Hippocampal formation (tissue), 2 donors: Measurements from ENCODE around the gene HIPK2.

ENCODE experiments used
- DNase-seq, 2 donors: peaks; one replicate each; lab custom pipeline; 2025; lab: John Stamatoyannopoulos, UW

Gene HIPK2

GRCh38 chr7:139589474-139589873 is 188.3 kb downstream of the HIPK2 start:
- DNase-seq: no peak

DNA sequence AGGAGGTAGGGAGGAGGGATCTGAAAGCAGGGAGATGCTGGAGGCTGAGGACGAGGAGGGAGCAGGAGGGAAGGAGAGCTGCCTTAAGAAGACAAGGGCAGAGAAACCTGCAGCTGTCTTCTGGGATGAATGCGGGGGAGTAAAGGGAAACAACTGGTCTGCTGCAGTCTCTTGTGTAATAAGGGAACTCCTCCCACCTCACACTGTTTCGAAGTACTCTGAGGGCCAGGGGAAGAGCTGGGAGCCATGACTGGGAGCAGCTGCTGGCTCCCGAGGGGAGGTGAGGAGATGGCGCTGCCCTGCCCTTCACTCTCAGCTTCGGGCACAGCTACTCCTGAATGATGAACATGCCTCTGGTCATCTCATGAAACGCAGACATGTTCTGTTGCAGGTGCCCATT is 189.2 kb downstream of the HIPK2 start:
- no peak for DNase-seq

DNA sequence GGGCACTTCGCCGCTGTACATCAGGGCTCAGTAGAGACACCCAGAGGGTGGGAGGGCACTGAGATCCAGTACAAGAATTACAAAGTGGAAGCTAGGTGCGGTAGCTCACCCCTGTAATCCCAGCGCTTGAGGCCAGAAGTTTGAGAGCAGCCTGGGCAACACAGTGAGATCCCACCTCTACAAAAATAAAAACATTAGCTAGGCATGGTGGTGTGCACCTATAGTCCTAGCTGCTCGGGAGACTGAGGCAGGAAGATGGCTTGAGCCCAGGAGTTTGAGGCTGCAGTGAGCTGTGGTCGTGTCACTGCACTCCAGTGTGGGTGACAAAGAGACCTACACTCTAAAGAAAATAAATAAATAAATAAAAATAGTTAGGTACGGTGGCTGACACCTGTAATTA is 190.3 kb downstream of the HIPK2 start:
- DNase-seq: no peak

- DNase-seq: no peak
Measured at GRCh38 chr7:139586286-139586685, 191.5 kb downstream of the HIPK2 start.

- DNase-seq: no peak
Measured at GRCh38 chr7:139585042-139585441, 192.8 kb downstream of the HIPK2 start.

DNA sequence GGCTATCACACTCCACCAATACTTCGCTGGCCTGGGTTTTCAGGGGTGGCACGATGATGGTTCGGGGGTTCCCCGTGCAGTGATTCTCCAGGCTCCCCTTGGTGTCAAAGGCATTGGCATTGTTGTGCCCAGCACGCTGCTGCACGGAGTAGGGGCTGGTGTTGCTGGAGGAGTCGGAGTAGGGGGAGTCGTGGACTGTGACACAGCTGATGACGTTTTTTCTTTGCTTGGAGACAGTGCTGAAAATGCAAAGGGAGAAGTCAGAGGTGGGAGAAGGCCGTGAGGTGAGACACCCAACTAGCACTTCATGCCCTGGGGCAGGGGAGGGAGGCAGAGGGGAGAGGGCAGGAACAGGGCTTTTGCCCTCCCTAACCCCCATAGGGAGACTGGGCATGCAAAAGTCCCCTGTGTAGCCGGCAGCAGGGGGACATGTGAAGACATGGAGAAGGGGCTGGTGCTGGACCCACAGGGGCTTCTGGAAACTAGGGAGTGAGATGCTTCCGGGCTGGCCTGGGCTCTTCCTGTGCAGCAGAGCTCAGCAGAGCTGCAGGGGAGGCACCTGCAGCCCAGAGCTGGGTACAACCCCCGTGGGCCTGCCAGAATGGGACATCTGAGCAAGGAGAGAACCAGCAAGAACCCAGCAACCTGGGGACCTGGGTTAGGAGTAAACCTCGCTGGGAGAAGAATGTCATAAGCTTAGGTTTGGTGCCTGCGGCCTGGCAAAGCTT is 193.8 kb downstream of the HIPK2 start:
- no peak for DNase-seq

GRCh38 chr7:139582671-139583155 is 195.1 kb downstream of the HIPK2 start:
- DNase-seq: no peak

- no peak for DNase-seq
Measured at GRCh38 chr7:139582130-139582650, 195.6 kb downstream of the HIPK2 start.

DNA sequence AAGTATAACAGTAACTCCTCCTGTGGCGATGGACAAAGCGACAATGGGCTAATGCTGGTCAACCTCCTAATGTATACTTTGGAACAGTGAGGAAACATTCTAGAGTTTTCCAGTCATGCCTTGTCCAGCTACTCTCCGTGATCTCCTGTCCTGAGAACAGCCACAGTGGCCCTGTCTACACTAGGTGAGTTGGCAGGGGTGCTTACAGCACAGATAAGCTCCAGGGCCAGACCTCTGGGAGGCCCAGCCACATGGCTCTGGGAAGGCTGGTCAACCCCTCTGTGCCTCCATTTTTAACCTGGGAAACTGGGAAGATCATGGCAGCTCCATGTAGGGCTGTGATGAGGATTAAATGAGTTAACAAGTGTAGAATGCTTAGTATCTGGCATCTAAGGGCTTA is 197.4 kb downstream of the HIPK2 start:
- no peak for DNase-seq

- DNase-seq: no peak
Measured at GRCh38 chr7:139576179-139576973, 201.4 kb downstream of the HIPK2 start.

DNA sequence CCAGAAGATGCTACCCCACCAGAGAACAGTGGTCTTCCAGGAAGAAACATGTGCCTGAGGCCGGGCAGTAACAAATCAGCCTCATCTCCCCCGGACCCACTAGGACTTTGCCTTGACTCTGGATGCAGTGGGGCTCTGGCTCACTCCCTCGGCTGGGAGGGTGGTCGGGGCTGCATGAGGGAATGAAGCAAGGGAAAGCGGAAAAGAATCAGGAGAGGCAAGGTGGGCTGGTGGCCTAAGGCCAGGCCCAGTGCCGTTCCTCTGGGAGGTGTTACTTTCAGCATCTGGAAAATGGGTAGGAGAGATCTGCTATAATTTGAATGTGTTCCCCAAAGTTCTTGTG is 202.5 kb downstream of the HIPK2 start:
- no peak for DNase-seq

DNA sequence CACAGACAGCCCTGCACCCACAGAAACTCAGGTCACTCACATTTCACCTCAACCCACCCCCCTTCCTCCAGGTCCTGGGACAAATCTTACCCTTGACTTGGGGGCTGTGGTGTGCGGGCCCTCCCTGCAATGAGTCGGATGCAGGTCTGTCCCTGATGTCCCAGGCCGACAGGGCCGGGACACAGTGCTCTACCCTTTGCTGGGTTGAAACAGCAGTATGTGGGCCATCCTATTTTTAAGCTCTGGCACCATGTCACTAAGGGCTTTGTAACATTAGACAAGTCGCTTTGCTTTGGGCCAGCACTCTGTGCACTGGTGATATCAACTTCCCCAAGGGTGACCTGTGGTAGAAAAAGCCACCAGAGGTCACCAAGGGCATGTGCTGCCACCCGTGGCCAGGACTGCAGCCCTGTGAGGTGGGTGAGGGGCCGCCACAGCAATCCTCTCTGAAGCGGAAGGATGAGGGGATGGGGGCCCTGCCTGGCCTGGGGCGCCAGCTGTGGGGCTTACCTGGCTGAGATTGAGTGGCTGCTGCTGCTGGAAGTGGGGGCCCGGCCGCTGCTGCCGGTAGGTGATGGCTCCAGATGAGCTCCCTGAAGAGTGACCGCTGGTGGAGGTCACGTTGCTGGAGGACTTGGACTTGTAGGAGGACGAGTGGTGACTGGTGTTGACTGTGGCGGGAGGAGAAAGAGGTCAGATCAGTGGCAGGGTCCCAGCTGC is 203.0 kb downstream of the HIPK2 start:
- no peak for DNase-seq

DNA sequence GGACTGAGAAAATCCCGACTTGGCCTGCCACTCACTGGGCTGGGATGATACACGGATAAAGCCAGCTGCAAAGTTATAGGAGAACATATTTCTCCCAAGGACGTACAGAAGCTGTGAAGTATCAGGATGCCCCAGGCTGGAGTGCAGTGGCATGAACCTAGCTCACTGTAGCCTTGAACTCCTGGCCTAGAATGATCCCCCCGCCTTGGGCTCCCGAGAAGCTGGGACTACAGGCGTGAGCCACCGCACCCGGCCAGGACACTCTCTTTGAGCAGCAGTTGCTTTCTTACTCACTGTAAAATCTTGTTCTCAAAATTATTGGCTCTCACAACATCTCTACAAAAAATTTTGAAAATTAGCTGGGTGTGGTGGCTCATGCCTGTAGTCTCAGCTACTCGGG is 203.9 kb downstream of the HIPK2 start:
- DNase-seq: no peak

GRCh38 chr7:139572704-139573385 is 205.0 kb downstream of the HIPK2 start:
- DNase-seq: no peak

- DNase-seq: no peak
Measured at GRCh38 chr7:139572071-139572470, 205.7 kb downstream of the HIPK2 start.

GRCh38 chr7:139571651-139572050 is 206.1 kb downstream of the HIPK2 start:
- DNase-seq: no peak

DNA sequence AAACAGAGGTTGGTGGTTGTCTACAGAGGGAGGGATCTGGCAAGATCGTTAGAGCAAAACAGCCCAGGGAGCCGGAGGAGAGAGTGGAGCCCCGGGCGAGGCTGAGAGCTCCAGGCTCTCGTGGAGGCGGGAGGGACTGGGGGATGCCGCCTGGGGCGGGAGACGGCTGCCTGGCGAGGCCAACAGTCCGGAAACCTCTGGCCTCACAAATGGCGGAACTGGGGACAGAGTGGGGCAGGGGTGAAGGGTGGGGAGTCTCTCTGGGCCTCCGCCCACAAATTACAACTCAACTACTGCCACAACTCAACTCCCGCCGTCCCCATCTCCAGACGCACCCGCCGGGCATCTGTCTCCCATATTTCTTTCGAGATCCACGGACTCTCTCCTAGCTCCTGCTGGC is 206.6 kb downstream of the HIPK2 start:
- DNase-seq: no peak

DNA sequence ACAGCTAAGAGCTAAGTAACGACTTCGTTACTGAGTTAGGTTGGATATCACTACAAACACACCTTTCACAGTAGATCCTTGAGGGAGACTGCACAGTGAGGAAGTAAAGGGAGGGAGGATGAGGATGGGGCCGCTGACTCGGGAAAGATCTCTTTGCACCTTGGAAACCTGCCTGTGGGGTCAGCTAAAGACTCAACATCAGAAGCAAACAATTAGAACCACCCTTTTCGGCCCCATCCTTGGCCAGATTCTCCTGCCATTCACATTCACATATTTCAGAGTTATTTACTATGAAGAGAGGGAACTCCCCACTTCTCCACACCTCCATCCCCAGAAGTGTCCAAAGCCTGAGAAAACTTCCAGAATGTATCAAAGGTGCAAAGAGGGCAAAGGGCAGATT is 207.2 kb downstream of the HIPK2 start:
- no peak for DNase-seq

DNA sequence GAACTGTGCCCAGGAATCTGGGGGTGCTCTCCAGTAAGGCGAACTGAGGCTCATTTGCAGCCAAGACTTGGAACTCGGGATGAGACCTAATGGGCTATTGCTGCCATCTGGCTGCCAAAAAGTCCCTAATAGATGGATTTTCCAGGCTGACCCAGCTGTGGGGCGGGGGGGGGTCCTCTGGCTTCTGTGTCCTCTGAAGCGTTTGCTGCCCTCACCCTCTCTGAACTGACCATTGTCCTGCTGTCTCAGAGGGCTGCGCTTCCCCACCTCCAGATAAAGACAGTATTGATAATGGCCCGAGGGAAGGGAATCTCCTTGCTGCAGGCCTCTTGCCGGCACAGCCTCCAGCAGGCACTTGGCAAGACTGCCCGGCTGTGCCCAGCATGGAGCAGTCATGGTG is 207.7 kb downstream of the HIPK2 start:
- peak; percentile 73 to 82 for DNase-seq

GRCh38 chr7:139568813-139569490 is 208.8 kb downstream of the HIPK2 start:
- DNase-seq: no peak

GRCh38 chr7:139568346-139568675 is 209.5 kb downstream of the HIPK2 start:
- no peak for DNase-seq
